SK-N-SH treated with all-trans-retinoic acid at 6 μM for 48 hours (cell line): Measurements from ENCODE around the gene CUEDC1.

Source experiments
- ATAC-seq: fragments of 200-7000 bp; cut with Tn5 transposase; 3 replicates; pipeline ENCODE4 v1.9.1; 2020; ENCODE audit warnings: mild to moderate bottlenecking, moderate library complexity
- ARNTL ChIP-seq: fragments of 450-650 bp; formaldehyde crosslinking; IDR thresholded peaks from 2 replicates; pipeline ENCODE4 v1.5.0; 2020; ENCODE audit warnings: low read depth, mild to moderate bottlenecking, moderate library complexity, borderline replicate concordance
- BACH2 ChIP-seq: fragments of 250-450 bp; sonication (Bioruptor Pico); IDR thresholded peaks from 2 replicates; pipeline ENCODE4 v1.9.0; 2021; ENCODE audit warnings: mild to moderate bottlenecking, borderline replicate concordance
- CREB5 ChIP-seq: fragments of 250-450 bp; sonication (Bioruptor Pico); IDR thresholded peaks from 2 replicates; pipeline ENCODE4 v1.5.1; 2020; ENCODE audit warnings: low read depth, mild to moderate bottlenecking, moderate library complexity
- CSDC2 ChIP-seq: fragments of 250-450 bp; sonication (Bioruptor Pico); IDR thresholded peaks from 2 replicates; pipeline ENCODE4 v1.5.0; 2020; ENCODE audit warnings: mild to moderate bottlenecking, moderate library complexity
- CSRNP3 ChIP-seq: fragments of 250-450 bp; sonication (Bioruptor Pico); IDR thresholded peaks from 2 replicates; pipeline ENCODE4 v1.5.1; 2021; ENCODE audit warnings: mild to moderate bottlenecking, moderate library complexity
- ESRRG ChIP-seq: fragments of 250-450 bp; sonication (Bioruptor Pico); IDR thresholded peaks from 2 replicates; pipeline ENCODE4 v1.6.1; 2021; ENCODE audit warnings: mild to moderate bottlenecking
- GLIS3 ChIP-seq: fragments of 250-450 bp; sonication (Bioruptor Pico); IDR thresholded peaks from 2 replicates; pipeline ENCODE4 v1.5.0; 2020; ENCODE audit warnings: mild to moderate bottlenecking, moderate library complexity
- ISL1 ChIP-seq: fragments of 250-450 bp; sonication (Bioruptor Pico); IDR thresholded peaks from 2 replicates; pipeline ENCODE4 v2.1.2; 2022; ENCODE audit warnings: mild to moderate bottlenecking, moderate library complexity
- OSR1 ChIP-seq: fragments of 250-450 bp; sonication (Bioruptor Pico); IDR thresholded peaks from 2 replicates; pipeline ENCODE4 v1.8.0; 2022; ENCODE audit warnings: moderate library complexity, mild to moderate bottlenecking, inconsistent platforms
- PATZ1 ChIP-seq: fragments of 250-450 bp; sonication (Bioruptor Pico); IDR thresholded peaks from 2 replicates; pipeline ENCODE4 v1.8.0; 2020; ENCODE audit warnings: mild to moderate bottlenecking, moderate library complexity, borderline replicate concordance
- POU6F1 ChIP-seq: fragments of 250-450 bp; sonication (Bioruptor Pico); IDR thresholded peaks from 2 replicates; pipeline ENCODE4 v1.8.0; 2021; ENCODE audit warnings: low read depth, mild to moderate bottlenecking, moderate library complexity, borderline replicate concordance
- PPARA ChIP-seq: fragments of 250-450 bp; sonication (Bioruptor Pico); IDR thresholded peaks from 2 replicates; pipeline ENCODE4 v1.5.0; 2020; ENCODE audit warnings: mild to moderate bottlenecking, borderline replicate concordance
- RARB ChIP-seq: fragments of 250-450 bp; sonication (Bioruptor Pico); IDR thresholded peaks from 2 replicates; pipeline ENCODE4 v1.8.0; 2021; ENCODE audit warnings: mild to moderate bottlenecking, moderate library complexity
- SNAI2 ChIP-seq: fragments of 250-450 bp; sonication (Bioruptor Pico); IDR thresholded peaks from 2 replicates; pipeline ENCODE4 v1.5.0; 2020; ENCODE audit warnings: mild to moderate bottlenecking, moderate library complexity
- TOX ChIP-seq: fragments of 250-450 bp; sonication (Bioruptor Pico); IDR thresholded peaks from 2 replicates; pipeline ENCODE4 v1.8.0; 2021; ENCODE audit warnings: mild to moderate bottlenecking, moderate library complexity, borderline replicate concordance
- TSHZ2 ChIP-seq: fragments of 250-450 bp; sonication (Bioruptor Pico); IDR thresholded peaks from 2 replicates; pipeline ENCODE4 v1.5.0; 2020; ENCODE audit warnings: mild to moderate bottlenecking, moderate library complexity
- ZC3H10 ChIP-seq: fragments of 250-450 bp; sonication (Bioruptor Pico); IDR thresholded peaks from 2 replicates; pipeline ENCODE4 v1.5.1; 2021; ENCODE audit warnings: mild to moderate bottlenecking, moderate library complexity
- ZFP3 ChIP-seq: fragments of 250-450 bp; sonication (Bioruptor Pico); IDR thresholded peaks from 2 replicates; pipeline ENCODE4 v1.5.0; 2020; ENCODE audit warnings: mild to moderate bottlenecking, moderate library complexity
- ZFP30 ChIP-seq: fragments of 450-650 bp; formaldehyde crosslinking; IDR thresholded peaks from 2 replicates; pipeline ENCODE4 v1.5.0; 2022; ENCODE audit warnings: mild to moderate bottlenecking, moderate library complexity
- ZNF565 ChIP-seq: fragments of 450-650 bp; formaldehyde crosslinking; conservative IDR thresholded peaks from 2 replicates; pipeline ENCODE4 v1.5.0; 2020; ENCODE audit warnings: low read depth, mild to moderate bottlenecking, moderate library complexity
- ZNF70 ChIP-seq: fragments of 450-650 bp; formaldehyde crosslinking; IDR thresholded peaks from 2 replicates; pipeline ENCODE4 v1.5.0; 2020; ENCODE audit warnings: mild to moderate bottlenecking, moderate library complexity
- ZNF8 ChIP-seq: fragments of 450-650 bp; formaldehyde crosslinking; IDR thresholded peaks from 2 replicates; pipeline ENCODE4 v1.5.0; 2020; ENCODE audit warnings: mild to moderate bottlenecking, moderate library complexity

CUEDC1 gene

GRCh38 chr17:57819867-57820266 is 135.3 kb downstream of the CUEDC1 start:
- TF ChIP-seq ISL1 (CRISPR knock-in tag) (no peak), ZNF565 (CRISPR knock-in tag) (no peak), TSHZ2 (CRISPR knock-in tag) (no peak), PPARA (CRISPR knock-in tag) (no peak), PATZ1 (CRISPR knock-in tag) (no peak), OSR1 (no peak), RARB (CRISPR knock-in tag) (no peak), BACH2 (CRISPR knock-in tag) (no peak), ZFP3 (CRISPR knock-in tag) (no peak), SNAI2 (CRISPR knock-in tag) (no peak), GLIS3 (CRISPR knock-in tag) (no peak), ESRRG (CRISPR knock-in tag) (no peak), ZNF70 (CRISPR knock-in tag) (no peak), CSDC2 (CRISPR knock-in tag) (no peak), ZC3H10 (CRISPR knock-in tag) (no peak), ZFP30 (CRISPR knock-in tag) (no peak), CREB5 (CRISPR knock-in tag) (no peak), ZNF8 (CRISPR knock-in tag) (no peak), CSRNP3 (CRISPR knock-in tag) (no peak), POU6F1 (CRISPR knock-in tag) (no peak)
- no peak for ATAC-seq

- ATAC-seq = no peak
- TF ChIP-seq ZNF70 (CRISPR knock-in tag) (no peak), RARB (CRISPR knock-in tag) (no peak), GLIS3 (CRISPR knock-in tag) (no peak), PATZ1 (CRISPR knock-in tag) (no peak), SNAI2 (CRISPR knock-in tag) (no peak), CSRNP3 (CRISPR knock-in tag) (no peak), BACH2 (CRISPR knock-in tag) (no peak), ZNF8 (CRISPR knock-in tag) (no peak), PPARA (CRISPR knock-in tag) (no peak), TSHZ2 (CRISPR knock-in tag) (no peak), ZC3H10 (CRISPR knock-in tag) (no peak), CREB5 (CRISPR knock-in tag) (no peak), TOX (CRISPR knock-in tag) (no peak), ARNTL (CRISPR knock-in tag) (no peak)
Observed at GRCh38 chr17:57819285-57819684, 135.9 kb downstream of the CUEDC1 start.
